Neural cell (in vitro differentiated cells): ENCODE measurements around the gene BATF3. TPM values are rescaled to one million over a fixed set of nuclear protein-coding genes. Genes with fewer than 3 reads are reported as not detected.

ENCODE experiments used
- H2AFZ ChIP-seq: fragments of 200-600, 300-800 bp; sonication (generic), shearing (Covaris generic); 2 replicates; pipeline ENCODE4 v1.6.0; 2014; ENCODE audit warnings: low read depth, mild to moderate bottlenecking, antibody characterized with exemption, low read length, moderate library complexity
- H3F3A ChIP-seq: fragments of 200-600 bp; shearing (Covaris generic); 2 replicates; pipeline ENCODE4 v1.6.1; 2016; ENCODE audit warnings: mild to moderate bottlenecking, moderate library complexity, mixed read lengths, antibody characterized with exemption, low read length; ENCODE audit not compliant: insufficient read depth, poor library complexity, severe bottlenecking
- H3K27ac ChIP-seq: fragments of 200-600, 300-800 bp; sonication (generic), shearing (Covaris generic); 2 replicates; pipeline ENCODE4 v1.5.1; 2014; ENCODE audit warnings: mild to moderate bottlenecking, low read length, moderate library complexity
- H3K27me3 ChIP-seq: fragments of 300-800, 200-600 bp; sonication (generic), shearing (Covaris generic); 2 replicates; pipeline ENCODE4 v1.6.0; 2014; ENCODE audit warnings: mild to moderate bottlenecking, low read depth, low read length, moderate library complexity; ENCODE audit not compliant: insufficient read depth
- H3K36me3 ChIP-seq: fragments of 300-800, 200-600 bp; sonication (generic), shearing (Covaris generic); 2 replicates; pipeline ENCODE4 v1.5.1; 2014; ENCODE audit warnings: mild to moderate bottlenecking, antibody characterized with exemption, low read length, moderate library complexity; ENCODE audit not compliant: insufficient read depth
- H3K4me2 ChIP-seq: fragments of 300-800, 200-600 bp; sonication (generic), shearing (Covaris generic); 2 replicates; pipeline ENCODE4 v1.6.0; 2014; ENCODE audit warnings: mild to moderate bottlenecking, low read length
- H3K4me3 ChIP-seq: fragments of 300-800, 200-600 bp; sonication (generic), shearing (Covaris generic); 2 replicates; pipeline ENCODE4 v1.5.1; 2014; ENCODE audit warnings: mild to moderate bottlenecking, low read length, moderate library complexity
- H3K79me2 ChIP-seq: fragments of 200-600 bp; shearing (Covaris generic); replicated peaks from 2 replicates; pipeline ENCODE4 v1.6.0; 2014; ENCODE audit warnings: mild to moderate bottlenecking, low read length, moderate library complexity; ENCODE audit not compliant: insufficient read depth
- H3K9ac ChIP-seq: fragments of 300-800, 200-600 bp; sonication (generic), shearing (Covaris generic); 2 replicates; pipeline ENCODE4 v1.6.1; 2016; ENCODE audit warnings: mild to moderate bottlenecking, low read length, mixed read lengths
- H3K9me2 ChIP-seq: fragments of 200-600 bp; shearing (Covaris generic); 2 replicates; pipeline ENCODE4 v1.6.1; 2016; ENCODE audit warnings: mild to moderate bottlenecking, low read length, mixed read lengths; ENCODE audit not compliant: insufficient read depth
- H3K9me3 ChIP-seq: fragments of 200-600, 300-800 bp; sonication (generic), shearing (Covaris generic); 2 replicates; pipeline ENCODE4 v1.6.1; 2016; ENCODE audit warnings: mild to moderate bottlenecking, mixed run types, low read length, moderate library complexity, mixed read lengths
- H4K20me1 ChIP-seq: fragments of 200-600 bp; shearing (Covaris generic); 2 replicates; pipeline ENCODE4 v1.6.1; 2016; ENCODE audit warnings: mild to moderate bottlenecking, mixed run types; ENCODE audit not compliant: insufficient read depth
- EP300 ChIP-seq: fragments of 450-650 bp; conservative IDR thresholded peaks from 2 replicates; pipeline ENCODE4 v1.6.1; 2014; ENCODE audit warnings: antibody characterized with exemption, mild to moderate bottlenecking, moderate library complexity; ENCODE audit not compliant: poor library complexity, severe bottlenecking
- EZH2 ChIP-seq: fragments of 200-600, 300-800 bp; shearing (Covaris generic), sonication (generic); IDR thresholded peaks from 2 replicates; pipeline ENCODE4 v1.6.1; 2014; ENCODE audit warnings: antibody characterized with exemption, low read length, borderline replicate concordance, mild to moderate bottlenecking; ENCODE audit not compliant: insufficient read depth, poor library complexity, severe bottlenecking
- MXI1 ChIP-seq: fragments of 450-650 bp; conservative IDR thresholded peaks from 2 replicates; pipeline ENCODE4 v1.6.1; 2014; ENCODE audit warnings: antibody characterized with exemption, mild to moderate bottlenecking; ENCODE audit not compliant: poor library complexity, severe bottlenecking
- POLR2AphosphoS5 ChIP-seq: IDR thresholded peaks from 2 replicates; pipeline ENCODE4 v1.6.1; 2012
- RAD21 ChIP-seq: fragments of 450-650 bp; conservative IDR thresholded peaks from 2 replicates; pipeline ENCODE4 v1.6.1; 2014; ENCODE audit warnings: antibody characterized with exemption, mild to moderate bottlenecking, moderate library complexity
- SMC3 ChIP-seq: fragments of 450-650 bp; conservative IDR thresholded peaks from 2 replicates; pipeline ENCODE4 v1.6.1; 2014; ENCODE audit warnings: antibody characterized with exemption, mild to moderate bottlenecking, moderate library complexity; ENCODE audit not compliant: poor library complexity
- TAF1 ChIP-seq: IDR thresholded peaks from 2 replicates; pipeline ENCODE4 v1.6.1; 2012; ENCODE audit warnings: low read depth
- polyA plus RNA-seq: library from polyadenylated mRNA; depleted of rRNA; stranded (reverse); fragments of >200 nt; gene quantifications from 2 replicates; pipeline ENCODE4 v1.2.3, GENCODE V29; 2014
- TF ChIP-seq, protein P1 (sequence below): IDR thresholded peaks from 2 replicates; pipeline ENCODE4 v1.6.1; 2012; ENCODE audit warnings: borderline replicate concordance
- TF ChIP-seq, protein P2 (sequence below): fragments of 450-650 bp; IDR thresholded peaks from 2 replicates; pipeline ENCODE4 v1.5.1; 2014; ENCODE audit warnings: antibody characterized with exemption, mild to moderate bottlenecking, moderate library complexity; ENCODE audit not compliant: poor library complexity, severe bottlenecking

BATF3 gene
- polyA plus RNA-seq, 1 donor from 2014 or later = 0.82 TPM

- H3K9me3 ChIP-seq = no peaks in the 10 kb centered on the region
- no peaks in the 10 kb centered on the region for H3K9me2 ChIP-seq
- H3K4me3 ChIP-seq = no peak overlapping the region
- H3K36me3 ChIP-seq = no peaks in the 10 kb centered on the region
- no peaks in the 10 kb centered on the region for H3K79me2 ChIP-seq
- H3K9ac ChIP-seq = no peak overlapping the region
- no peak overlapping the region for H3K27ac ChIP-seq
- no peaks in the 10 kb centered on the region for H3F3A ChIP-seq
- TF ChIP-seq EZH2 = no peak
- TF ChIP-seq, protein P1, sequence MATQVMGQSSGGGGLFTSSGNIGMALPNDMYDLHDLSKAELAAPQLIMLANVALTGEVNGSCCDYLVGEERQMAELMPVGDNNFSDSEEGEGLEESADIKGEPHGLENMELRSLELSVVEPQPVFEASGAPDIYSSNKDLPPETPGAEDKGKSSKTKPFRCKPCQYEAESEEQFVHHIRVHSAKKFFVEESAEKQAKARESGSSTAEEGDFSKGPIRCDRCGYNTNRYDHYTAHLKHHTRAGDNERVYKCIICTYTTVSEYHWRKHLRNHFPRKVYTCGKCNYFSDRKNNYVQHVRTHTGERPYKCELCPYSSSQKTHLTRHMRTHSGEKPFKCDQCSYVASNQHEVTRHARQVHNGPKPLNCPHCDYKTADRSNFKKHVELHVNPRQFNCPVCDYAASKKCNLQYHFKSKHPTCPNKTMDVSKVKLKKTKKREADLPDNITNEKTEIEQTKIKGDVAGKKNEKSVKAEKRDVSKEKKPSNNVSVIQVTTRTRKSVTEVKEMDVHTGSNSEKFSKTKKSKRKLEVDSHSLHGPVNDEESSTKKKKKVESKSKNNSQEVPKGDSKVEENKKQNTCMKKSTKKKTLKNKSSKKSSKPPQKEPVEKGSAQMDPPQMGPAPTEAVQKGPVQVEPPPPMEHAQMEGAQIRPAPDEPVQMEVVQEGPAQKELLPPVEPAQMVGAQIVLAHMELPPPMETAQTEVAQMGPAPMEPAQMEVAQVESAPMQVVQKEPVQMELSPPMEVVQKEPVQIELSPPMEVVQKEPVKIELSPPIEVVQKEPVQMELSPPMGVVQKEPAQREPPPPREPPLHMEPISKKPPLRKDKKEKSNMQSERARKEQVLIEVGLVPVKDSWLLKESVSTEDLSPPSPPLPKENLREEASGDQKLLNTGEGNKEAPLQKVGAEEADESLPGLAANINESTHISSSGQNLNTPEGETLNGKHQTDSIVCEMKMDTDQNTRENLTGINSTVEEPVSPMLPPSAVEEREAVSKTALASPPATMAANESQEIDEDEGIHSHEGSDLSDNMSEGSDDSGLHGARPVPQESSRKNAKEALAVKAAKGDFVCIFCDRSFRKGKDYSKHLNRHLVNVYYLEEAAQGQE = no peak
- TF ChIP-seq EP300 = no peak
- TF ChIP-seq RAD21 = no peak
- no peak for TF ChIP-seq TAF1
- TF ChIP-seq SMC3 = no peak
- TF ChIP-seq MXI1 = no peak
- TF ChIP-seq POLR2AphosphoS5 = no peak
- TF ChIP-seq, protein P2, sequence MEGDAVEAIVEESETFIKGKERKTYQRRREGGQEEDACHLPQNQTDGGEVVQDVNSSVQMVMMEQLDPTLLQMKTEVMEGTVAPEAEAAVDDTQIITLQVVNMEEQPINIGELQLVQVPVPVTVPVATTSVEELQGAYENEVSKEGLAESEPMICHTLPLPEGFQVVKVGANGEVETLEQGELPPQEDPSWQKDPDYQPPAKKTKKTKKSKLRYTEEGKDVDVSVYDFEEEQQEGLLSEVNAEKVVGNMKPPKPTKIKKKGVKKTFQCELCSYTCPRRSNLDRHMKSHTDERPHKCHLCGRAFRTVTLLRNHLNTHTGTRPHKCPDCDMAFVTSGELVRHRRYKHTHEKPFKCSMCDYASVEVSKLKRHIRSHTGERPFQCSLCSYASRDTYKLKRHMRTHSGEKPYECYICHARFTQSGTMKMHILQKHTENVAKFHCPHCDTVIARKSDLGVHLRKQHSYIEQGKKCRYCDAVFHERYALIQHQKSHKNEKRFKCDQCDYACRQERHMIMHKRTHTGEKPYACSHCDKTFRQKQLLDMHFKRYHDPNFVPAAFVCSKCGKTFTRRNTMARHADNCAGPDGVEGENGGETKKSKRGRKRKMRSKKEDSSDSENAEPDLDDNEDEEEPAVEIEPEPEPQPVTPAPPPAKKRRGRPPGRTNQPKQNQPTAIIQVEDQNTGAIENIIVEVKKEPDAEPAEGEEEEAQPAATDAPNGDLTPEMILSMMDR = no peak
- no peak overlapping the region for H3K4me2 ChIP-seq
- no peaks in the 10 kb centered on the region for H4K20me1 ChIP-seq
- H2AFZ ChIP-seq = no peak overlapping the region
- H3K27me3 ChIP-seq = no peaks in the 10 kb centered on the region
Measured at GRCh38 chr1:212666116-212666775, 33.4 kb downstream of the BATF3 start.

- Histone ChIP-seq H3K9me3 (no peaks in the 10 kb centered on the region), H3K9me2 (no peaks in the 10 kb centered on the region), H3K36me3 (no peaks in the 10 kb centered on the region), H3K27me3 (no peaks in the 10 kb centered on the region), H3K4me2 (no peak overlapping the region), H3F3A (no peaks in the 10 kb centered on the region), H3K27ac (no peak overlapping the region), H3K79me2 (no peaks in the 10 kb centered on the region), H2AFZ (no peak overlapping the region), H3K4me3 (peak overlapping the region; percentile 21), H4K20me1 (no peaks in the 10 kb centered on the region), H3K9ac (no peak overlapping the region)
- peak; percentile 48 for TF ChIP-seq RAD21
- TF ChIP-seq, protein P2 = peak; percentile 60
- no peak for TF ChIP-seq EP300
- TF ChIP-seq SMC3 = peak; percentile 54
Measured at GRCh38 chr1:212665241-212666115, 34.2 kb downstream of the BATF3 start.
